Measurements from ENCODE around the gene CFAP97D2. TPM values are rescaled to one million over a fixed set of nuclear protein-coding genes. Genes with fewer than 3 reads are reported as not detected.

CFAP97D2 gene
- total RNA-seq, 2 donors from 2014 or later, result not detected

GRCh38 chr13:114166381-114167131 is 12.5 kb upstream of the CFAP97D2 start:
- peak overlapping the region in 1 of 2 donors; percentile 1 for H3K27ac ChIP-seq
- TF ChIP-seq, protein P1, sequence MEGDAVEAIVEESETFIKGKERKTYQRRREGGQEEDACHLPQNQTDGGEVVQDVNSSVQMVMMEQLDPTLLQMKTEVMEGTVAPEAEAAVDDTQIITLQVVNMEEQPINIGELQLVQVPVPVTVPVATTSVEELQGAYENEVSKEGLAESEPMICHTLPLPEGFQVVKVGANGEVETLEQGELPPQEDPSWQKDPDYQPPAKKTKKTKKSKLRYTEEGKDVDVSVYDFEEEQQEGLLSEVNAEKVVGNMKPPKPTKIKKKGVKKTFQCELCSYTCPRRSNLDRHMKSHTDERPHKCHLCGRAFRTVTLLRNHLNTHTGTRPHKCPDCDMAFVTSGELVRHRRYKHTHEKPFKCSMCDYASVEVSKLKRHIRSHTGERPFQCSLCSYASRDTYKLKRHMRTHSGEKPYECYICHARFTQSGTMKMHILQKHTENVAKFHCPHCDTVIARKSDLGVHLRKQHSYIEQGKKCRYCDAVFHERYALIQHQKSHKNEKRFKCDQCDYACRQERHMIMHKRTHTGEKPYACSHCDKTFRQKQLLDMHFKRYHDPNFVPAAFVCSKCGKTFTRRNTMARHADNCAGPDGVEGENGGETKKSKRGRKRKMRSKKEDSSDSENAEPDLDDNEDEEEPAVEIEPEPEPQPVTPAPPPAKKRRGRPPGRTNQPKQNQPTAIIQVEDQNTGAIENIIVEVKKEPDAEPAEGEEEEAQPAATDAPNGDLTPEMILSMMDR (IDR thresholded peaks at IDR 0.05), result no peak
- peaks cover 0 to 16% of the 10 kb centered on the region in 2 donors for H3K4me1 ChIP-seq
- no peak for DNase-seq (ENCODE audit: low spot score)
- no peaks in the 10 kb centered on the region for H3K36me3 ChIP-seq
- no peaks in the 10 kb centered on the region for H3K9me3 ChIP-seq
- H3K4me3 ChIP-seq, result no peak overlapping the region
- H3K27me3 ChIP-seq, result no peaks in the 10 kb centered on the region

DNA sequence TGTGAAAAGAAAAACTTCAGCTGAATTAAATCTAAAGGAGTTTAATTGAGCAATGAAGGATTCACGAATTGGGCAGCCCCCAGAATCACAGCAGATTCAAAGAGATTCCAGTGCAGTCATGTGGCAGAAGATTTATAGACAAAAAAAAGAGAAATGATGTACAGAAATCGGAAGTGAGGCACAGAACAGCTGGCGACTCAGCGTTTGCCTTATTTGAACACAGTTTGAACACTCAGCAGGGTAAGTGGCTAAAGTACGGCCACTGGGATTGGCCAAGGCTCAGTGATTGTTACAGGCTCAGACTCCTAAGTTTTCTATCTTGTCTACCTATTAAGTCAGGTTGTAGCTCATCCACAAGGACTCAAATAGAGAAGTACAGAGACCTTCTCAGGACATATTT is 11.6 kb upstream of the CFAP97D2 start:
- Histone ChIP-seq H3K27me3 (no peaks in the 10 kb centered on the region), H3K36me3 (no peaks in the 10 kb centered on the region), H3K4me3 (no peak overlapping the region), H3K27ac (no peak overlapping the region), H3K4me1 (peaks cover 0 to 16% of the 10 kb centered on the region in 2 donors), H3K9me3 (peaks cover 0 to 6% of the 10 kb centered on the region in 2 donors)
- no peak for DNase-seq (ENCODE audit: low spot score)
- TF ChIP-seq, protein P1 (IDR thresholded peaks at IDR 0.05), result no peak

GRCh38 chr13:114167885-114168284 is 11.2 kb upstream of the CFAP97D2 start:
- Histone ChIP-seq H3K4me1 (peaks cover 0 to 16% of the 10 kb centered on the region in 2 donors), H3K36me3 (no peaks in the 10 kb centered on the region), H3K4me3 (no peak overlapping the region), H3K27me3 (no peaks in the 10 kb centered on the region), H3K9me3 (peaks cover 0 to 11% of the 10 kb centered on the region in 2 donors), H3K27ac (no peak overlapping the region)
- DNase-seq (ENCODE audit: low spot score), result no peak
- TF ChIP-seq, protein P1 (IDR thresholded peaks at IDR 0.05), result no peak

GRCh38 chr13:114173272-114173671 is 5.8 kb upstream of the CFAP97D2 start:
- no peak overlapping the region for H3K27ac ChIP-seq
- TF ChIP-seq, protein P1 (IDR thresholded peaks at IDR 0.05), result no peak
- no peak overlapping the region for H3K4me3 ChIP-seq
- DNase-seq (ENCODE audit: low spot score), result no peak
- H3K36me3 ChIP-seq, result no peaks in the 10 kb centered on the region
- H3K27me3 ChIP-seq, result no peaks in the 10 kb centered on the region
- H3K4me1 ChIP-seq, result no peaks in the 10 kb centered on the region
- peaks cover 0 to 22% of the 10 kb centered on the region in 2 donors for H3K9me3 ChIP-seq

DNA sequence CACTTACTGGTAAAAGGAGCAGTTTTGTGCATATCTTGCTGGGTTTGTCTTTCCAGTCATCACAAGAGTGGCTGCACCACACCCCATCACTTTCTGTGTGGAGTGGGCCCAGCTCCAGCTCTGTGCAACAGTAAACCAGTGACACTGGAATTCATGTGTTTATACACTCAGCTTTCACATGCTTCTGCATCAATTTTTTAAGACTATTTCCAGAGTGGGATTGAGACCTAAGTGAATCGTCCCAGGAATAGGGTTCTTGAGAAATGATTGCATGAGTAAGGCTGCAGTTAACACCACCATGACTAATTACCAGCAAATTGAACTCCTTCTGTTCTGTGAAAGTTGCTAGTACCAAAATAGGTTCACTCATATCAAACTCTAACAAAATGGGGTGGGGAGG is 5.3 kb upstream of the CFAP97D2 start:
- peaks cover 0 to 22% of the 10 kb centered on the region in 2 donors for H3K9me3 ChIP-seq
- TF ChIP-seq, protein P1 (IDR thresholded peaks at IDR 0.05), result no peak
- no peaks in the 10 kb centered on the region for H3K36me3 ChIP-seq
- no peak overlapping the region for H3K27ac ChIP-seq
- no peak for DNase-seq (ENCODE audit: low spot score)
- no peak overlapping the region for H3K4me3 ChIP-seq
- no peaks in the 10 kb centered on the region for H3K4me1 ChIP-seq
- H3K27me3 ChIP-seq, result no peaks in the 10 kb centered on the region

All from right atrium auricular region (tissue), 2 donors.